Activated CD4-positive, alpha-beta T cell treated with anti-CD3 and anti-CD28 coated beads for 24 hours (primary cell): ENCODE measurements around the gene TPX2.
A peak's percentile ranks its signal among the peaks of the same experiment; 100 is the strongest.
"Not testable (repeated sequence)": the region's sequence is repeated elsewhere in the genome, so short reads cannot be mapped to it uniquely, and the experiment has no call there.

ENCODE experiments used
- DNase-seq, 2 donors: peaks; one replicate each; pipeline ENCODE4 v3.0.0-alpha.2; 2020; ENCODE audit warnings: low read depth in 2 of 2

The TPX2 gene

DNA sequence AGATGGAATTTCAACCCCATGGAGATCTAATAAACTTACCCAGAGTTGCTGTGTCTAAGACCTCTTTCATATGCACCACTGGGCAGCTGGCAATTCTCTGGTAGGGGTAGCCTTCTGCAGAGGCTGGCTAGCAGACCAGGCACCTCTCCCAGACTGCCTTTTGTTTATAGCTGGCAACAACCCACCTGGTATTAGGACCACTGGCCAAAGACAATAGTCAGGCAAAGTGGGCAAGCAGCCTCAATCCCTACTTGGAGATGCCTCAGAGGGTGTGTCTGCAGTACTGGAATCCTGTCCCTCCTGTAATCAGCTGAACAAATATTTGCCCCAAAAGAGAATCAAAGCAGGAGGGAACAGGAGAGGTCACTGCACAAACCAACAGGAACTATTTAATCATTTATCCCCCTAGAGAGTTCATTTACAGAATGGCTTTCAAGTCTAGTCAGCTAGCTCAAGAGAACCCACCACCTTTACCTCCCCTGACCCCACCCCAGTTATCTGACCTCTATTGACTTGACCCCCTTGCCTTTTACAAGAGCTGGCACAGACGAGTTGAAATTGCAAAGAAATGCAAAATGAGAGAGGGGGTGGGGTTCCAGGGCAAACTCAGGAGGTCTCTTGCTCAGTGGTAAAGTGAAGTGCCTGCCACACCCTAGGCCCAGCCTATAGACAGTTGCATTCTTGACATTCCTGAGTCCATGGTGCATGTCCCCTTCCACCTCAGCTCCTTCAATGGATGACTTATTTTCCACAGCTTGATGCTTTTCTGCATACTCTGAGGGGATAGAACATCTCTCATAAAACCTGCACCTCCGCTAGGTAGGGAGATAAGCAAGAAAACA lies 19.2 kb upstream of the TPX2 start:
- DNase-seq, result no peak

DNA sequence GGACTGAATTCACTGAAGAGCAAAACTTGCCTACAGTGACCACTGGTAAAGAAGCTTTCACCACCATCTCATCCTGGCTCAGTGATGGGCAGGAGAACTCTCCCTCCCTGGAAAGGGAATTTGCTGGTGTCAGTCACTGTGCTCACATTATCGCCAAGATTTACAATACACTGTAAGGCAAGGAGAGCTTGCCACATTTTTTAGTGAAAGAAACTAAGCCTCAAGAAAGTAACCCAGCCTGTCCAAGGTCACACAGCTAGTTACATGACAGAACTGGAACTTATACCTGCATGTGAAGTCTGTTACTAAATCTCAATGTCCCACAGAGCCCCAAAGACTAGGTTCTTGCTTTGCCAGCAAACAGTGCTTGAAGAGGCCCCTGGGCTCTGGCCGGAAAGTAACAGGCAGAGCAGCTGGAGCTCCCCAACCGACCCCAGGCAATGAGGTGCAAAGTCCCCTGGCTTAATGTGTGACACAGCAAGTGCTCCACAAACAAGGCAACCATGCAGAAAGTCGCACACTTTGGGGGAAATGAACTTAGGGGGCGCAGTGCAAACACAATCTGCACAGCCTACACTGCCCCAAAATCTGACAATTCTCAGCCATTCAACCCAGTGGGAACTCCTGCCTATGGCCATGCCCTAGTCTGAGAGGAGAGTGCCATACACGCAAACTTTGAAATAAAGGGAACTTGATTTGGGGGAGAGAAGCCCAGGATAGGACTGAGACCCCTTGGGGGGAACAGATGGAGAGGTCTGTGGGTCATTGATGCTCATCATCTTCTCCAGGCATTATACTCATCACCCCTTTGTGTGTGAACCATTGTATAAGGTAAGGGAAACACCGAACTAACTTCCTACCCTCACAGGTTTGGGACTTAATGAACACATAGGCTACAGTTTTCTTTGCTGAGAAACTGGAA lies 18.3 kb upstream of the TPX2 start:
- DNase-seq, result no peak

DNA sequence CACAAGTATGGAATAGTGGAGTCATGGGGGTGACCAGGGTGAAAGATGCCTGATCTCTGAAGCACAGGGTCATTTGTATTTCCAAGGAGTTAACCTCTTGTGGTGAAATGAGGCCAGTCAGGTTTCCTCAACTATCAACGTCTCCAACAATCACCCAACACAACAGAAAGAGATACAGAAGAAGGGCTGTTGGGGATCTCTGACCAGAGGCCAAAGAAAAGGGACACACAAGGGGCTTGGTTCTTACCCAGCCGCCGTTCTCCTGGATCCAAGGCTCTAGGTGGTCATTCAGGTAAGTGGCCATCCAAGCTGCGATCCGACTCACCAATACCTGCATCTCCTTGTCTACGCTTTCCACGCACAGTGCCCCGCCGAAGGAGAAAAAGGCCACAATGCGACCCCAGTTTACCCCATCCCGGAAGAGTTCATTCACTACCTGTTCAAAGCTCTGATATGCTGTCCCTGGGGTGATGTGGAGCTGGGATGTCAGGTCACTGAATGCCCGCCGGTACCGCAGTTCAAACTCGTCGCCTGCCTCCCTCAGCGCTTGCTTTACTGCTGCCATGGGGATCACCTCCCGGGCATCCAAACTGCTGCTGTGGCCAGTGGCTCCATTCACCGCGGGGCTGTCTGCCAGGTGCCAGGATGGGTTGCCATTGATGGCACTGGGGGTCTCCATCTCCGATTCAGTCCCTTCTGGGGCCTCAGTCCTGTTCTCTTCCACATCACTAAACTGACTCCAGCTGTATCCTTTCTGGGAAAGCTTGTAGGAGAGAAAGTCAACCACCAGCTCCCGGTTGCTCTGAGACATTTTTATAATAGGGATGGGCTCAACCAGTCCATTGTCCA lies 17.5 kb upstream of the TPX2 start:
- no peak for DNase-seq

DNA sequence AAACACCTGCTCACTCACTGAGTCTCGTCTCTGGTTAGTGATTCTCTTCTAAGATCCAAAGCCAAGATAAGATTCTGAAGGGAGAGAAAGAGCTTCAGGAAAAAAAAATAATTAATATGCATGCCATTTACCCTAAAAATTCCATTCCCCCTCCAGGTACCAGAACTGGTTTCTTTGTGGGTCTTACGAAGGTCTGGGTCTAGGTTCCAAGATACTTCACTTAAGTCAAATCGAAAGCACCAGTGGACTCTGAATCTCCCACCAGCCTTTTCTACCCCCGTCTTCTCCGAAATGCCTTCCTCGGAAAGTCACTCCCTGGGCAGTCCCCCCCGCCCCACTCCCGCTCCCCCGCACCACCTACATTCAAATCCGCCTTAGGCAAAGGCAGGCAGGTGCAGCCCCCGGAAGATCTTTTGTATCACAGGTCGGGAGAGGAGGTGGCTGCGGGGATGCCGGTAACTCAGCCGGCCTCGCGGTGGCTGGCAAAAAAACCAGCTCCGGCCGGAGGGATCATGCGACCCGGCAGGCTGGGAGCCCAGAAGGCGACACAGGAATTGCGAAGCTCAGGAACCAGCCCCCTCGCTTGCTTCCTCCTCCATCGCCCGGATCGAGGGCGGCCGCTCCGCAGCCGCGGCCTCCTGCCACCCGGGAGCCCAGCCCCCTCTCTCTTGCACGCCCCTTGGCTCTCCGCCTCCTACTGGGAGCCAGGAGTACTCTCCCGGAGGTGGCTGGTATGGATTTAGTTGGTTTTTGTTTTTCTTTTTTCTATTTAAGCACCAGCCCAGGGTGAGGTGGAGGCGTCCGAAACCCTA lies 16.6 kb upstream of the TPX2 start, which contains the start of gene BCL2L1:
Gene BCL2L1, minus strand, starts transcription at position 612 of the 812 bp plus-strand sequence. CDS start 650 bp downstream, outside the sequence.
- peak; percentile 66 to 75 for DNase-seq

DNA sequence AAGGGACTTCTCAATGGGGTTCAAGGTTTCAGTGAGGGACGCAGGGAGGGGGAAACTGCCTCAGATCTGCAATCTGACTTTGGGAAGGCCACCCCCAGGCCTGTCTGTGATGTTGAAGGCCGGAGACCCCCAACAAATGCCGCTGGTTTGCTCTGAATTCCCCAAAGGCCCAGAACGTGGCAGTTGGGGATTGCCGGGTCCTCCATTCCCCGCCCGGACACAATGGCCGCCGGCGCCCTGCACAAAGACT lies 16.1 kb upstream of the TPX2 start:
- DNase-seq, result no peak

DNA sequence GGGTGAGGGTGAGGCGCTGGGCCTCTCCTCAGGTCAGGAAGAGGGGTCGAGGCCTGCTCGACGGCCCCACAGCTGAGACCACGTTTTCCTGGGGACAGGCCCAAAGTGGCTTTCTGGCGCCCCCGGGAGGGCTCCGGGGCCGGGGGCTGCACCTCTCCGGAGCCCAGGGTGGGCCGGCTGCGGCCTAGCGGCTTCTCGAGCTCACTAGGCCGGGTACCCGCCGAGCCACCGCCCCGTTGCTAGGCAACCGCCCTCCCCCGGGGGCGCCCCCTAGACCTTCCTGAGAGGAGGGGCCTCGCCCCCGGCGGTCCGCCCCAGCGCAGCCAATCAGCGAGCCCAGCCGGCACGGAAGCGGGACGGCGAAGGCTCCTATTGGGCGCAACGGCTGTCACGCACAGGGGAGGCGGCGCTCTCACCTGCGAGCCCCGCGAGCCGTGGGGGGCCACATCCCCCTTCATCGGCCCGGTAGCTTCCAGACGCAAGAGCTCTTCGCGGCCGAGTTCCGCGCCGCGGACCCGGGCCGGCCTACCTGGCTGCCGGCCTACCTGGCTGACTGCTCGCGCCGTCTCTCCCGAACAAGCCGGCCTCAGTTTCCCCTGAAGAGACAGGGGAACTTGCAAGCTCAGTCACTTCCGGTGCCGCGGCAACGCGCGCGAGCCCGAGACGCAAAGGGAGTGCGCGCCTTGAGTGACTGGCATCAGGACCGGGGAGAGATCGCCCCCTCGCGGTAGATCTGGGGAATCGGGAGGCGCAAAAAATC lies 15.6 kb upstream of the TPX2 start:
- peak; percentile 98 for DNase-seq

DNA sequence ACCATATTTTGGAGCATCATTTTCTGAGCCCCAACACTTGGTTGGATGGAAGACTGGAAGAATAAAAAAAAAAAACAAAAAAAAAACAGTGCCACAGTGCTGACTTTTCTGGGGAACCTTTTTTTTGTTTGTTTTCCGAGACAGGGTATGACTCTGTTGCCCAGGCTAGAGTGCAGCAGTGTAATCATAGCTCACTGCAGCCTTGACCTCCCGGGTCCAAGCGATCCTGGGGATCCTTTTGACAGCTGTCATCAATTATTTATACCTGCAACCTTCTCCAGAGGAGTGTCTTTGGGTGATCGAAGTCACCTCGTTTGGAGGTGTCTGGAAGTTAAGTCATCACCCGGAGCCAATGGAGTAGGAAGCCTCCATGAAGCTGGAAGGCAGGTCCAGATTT lies 7.8 kb upstream of the TPX2 start:
- DNase-seq, result no peak

DNA sequence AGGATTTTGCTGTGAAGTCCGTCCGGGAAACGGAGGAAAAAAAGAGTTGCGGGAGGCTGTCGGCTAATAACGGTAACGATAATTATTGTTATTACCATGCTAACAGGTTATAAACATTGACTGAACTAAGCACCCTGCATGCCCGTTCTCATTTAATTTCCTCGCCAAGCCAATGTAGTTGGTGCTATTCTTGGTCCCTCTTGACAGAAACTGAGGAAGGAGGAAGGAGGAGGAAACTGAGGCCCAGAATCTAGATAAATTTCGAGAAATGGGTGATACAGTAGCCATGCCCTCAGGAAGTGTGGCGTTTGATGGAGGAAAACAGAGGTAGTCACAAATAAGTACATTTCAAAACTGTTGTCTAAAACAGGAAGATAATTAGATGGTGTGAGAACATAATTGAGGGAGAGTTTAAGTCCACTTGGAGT lies 474 bp downstream of the TPX2 start:
- no peak for DNase-seq

DNA sequence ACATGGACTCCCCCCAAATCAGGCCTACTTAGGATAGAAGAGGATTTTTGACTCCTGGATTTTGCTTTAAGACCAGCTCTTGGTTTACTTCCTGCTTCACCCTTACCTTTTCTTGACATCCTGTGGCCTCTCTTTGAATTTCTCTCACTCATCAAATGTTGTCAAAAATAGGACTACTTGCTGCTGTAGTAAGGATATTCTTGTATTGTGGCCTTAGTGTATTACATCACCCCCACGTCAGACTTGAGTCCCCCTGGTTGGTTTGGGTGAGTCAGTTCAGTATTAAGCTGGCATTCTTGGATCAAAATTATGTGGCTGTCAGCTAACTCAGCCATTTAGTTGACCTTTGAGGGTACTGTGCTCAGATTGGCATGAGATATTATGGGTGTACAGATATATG lies 1.1 kb downstream of the TPX2 start:
- no peak for DNase-seq

DNA sequence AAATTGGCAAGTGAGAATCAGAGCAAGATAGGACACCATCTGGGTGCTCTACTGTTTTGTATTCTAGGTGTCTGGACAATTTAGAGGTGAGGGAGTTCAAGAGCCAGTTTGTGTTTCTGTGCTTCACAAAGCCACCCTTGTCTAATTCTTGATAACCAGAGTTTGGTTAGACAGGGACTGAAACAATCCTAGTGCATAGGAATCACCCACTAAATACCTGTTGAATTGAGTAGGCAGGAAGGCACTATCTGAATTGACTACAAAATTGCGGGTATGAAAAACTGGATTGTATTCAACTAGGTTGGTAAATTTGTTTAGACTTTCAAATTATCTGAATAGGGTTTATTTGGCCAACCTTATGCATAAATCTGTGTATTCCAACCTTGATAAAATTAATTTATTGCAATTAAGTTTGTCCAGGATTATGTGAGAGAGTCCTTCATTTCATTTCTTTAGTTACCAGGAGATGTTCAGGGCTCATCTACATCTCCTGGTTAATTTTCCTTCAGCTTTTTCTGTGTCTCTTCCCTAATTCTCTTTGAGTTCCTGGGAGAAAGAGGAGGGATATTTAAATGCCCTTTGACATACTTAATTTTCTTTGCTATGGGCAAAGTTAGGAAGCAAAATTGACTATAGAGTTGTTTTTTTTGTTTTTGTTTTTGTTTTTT lies 1.7 kb downstream of the TPX2 start:
- DNase-seq, result no peak

DNA sequence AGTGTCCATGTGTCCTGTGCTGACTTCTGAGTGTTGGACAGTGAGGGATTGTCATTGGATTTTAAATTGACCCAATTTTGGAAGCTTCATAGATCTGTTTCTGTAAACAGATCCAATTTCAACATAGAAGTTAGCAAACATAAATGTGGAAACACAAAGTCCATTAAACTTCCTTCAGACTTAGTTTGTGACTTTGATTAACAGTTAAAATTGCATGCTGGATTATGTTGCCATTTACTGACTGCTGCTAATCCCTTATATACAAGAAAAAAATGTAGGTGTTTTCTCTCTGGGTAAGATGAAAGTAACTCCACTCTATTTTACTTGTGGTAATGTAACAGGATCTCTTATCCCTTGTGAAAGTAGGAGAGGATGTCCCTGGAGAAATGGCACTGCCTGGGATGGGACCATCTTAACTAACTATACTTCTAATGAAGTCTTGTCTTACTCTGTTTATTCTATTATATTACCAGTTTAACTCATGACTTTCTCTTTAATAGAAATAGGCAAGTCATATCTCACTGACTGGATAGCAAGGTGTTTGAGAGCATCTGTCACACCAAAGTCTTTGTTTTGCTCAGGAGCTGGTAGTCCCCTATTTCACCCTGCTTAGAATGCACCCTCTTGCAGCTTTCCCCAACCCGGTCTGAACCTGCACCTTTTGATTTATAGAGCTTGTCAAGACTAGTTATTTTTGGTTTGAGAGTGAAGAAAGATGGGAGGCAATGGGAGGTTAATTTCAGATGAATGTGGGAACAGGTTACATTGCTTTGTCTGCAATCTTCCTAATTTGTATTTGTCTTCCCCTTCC lies 7.2 kb downstream of the TPX2 start:
- DNase-seq, result no peak

DNA sequence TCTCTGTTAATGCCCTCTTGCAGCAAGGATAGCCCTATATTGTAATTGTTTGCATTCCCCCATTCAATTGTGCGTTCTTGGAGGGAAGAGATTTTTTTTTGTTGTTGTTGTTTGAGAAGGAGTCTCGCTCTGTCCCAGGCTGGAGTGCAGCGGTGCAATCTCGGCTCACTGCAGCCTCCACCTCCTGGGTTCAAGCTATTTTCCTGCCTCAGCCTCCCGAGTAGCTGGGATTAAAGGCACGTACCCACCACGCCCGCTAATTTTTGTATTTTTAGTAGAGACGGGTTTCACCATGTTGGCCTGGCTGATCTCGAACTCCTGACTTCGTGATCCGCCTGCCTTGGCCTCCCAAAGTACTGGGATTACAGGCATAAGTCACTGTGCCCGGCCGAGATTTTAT lies 7.9 kb downstream of the TPX2 start:
- not testable (repeated sequence) for DNase-seq

DNA sequence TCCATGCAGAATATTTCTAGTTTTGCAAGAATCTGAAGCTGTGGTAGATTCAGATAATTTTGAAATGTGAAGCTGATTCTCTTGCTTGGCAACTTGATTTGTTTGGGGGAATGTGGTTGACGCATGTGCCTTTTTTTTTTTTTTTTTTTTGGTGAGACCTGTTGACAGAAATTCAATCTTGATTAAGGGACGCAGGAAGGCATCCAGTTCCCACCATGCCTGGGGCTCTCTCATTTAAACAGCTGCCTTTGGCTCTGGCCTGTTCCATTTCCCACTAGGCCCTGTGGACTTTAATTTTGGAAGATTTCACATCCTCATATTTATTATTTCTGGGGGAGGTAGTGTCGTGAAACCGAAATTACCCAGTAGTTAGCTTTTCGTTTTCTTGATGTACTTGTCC lies 8.6 kb downstream of the TPX2 start:
- DNase-seq, result no peak

DNA sequence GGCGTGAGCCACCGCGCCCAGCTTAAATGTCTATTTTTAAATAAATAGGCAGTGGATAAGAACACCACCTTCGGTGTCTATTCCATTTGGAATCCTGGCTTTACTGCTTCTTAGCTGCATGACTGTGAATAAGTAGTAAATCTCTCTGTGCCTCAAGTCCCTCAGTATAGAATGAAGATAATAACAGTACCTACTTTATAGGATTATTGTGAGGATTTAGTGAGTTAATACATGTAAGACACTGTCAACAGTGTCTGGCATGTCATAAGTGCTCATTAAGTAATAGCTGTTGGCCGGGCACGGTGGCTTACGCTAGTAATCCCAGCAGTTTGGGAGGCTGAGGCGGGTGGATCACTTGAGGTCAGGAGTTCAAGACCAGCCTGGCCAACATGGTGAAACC lies 10.1 kb downstream of the TPX2 start:
- no peak for DNase-seq

DNA sequence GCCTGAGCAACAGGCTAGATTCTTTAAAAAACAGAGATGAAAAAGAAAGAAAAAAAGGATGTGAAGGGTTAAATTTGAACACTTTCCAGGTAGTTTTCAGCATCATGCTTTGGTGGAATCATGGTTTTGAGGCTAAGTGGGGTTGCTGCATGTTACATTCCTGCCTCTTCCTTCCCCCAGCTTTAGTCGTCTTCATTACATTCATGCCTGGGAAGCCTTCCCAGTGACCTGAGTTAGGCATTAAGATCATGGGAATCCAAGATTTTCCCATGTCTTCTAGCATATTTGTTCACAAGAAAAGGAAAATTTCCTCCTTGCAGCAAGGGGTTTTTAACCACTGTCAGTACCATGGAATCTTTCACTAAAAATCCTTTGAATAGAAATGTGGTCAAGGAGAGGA lies 12.0 kb downstream of the TPX2 start:
- no peak for DNase-seq

DNA sequence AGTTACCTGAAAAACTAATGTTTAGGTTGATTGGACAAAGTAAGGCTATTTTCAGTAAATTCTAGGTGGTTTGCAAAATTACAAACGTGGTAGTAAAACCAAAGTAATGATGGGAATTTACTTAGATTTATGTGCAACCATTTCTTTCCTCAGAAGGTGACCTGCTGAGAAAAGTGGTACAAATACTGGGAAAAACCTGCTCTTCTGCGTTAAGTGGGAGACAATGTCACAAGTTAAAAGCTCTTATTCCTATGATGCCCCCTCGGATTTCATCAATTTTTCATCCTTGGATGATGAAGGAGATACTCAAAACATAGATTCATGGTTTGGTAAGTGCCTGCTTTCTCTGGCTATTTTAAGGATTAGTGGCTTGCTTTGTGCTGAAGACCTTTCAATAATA lies 18.2 kb downstream of the TPX2 start:
- DNase-seq, result no peak

DNA sequence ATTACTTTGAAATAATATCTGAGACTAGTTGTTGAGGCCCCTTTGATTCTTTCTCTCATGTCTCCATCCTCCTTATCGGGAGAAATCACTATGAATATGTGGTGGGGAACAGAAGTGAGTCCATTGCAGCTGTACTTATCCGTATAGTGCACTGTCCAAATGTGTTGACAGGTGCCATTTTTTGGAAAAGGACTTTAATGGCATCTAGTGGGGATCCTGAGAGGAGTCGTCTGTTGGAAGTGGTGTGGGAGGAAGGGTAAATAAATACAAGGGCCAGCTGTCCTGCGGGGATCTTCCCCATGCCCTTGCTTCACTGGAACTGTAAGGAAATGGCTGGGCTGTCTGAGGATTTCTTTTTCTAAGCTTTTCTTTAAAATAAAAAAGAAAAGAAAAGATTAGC lies 19.4 kb downstream of the TPX2 start:
- DNase-seq, result no peak

DNA sequence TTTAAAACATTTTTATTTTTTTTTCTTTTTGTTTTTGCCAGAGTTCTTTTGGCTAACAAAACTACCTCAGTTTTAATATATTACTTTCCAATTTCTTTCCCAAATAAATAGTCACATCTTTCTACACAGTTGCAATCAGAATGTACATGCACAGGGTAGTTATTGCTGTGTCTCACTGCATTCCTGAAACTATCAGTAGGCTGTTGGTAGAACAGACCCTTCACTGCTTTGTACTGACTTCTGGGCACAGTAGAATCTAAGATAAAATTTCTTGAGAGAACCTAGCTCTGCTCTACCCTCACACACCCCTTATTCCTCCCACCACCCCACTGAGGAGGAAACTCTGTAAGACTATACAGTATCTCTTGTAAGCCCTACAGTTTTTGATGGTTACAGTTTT lies 19.9 kb downstream of the TPX2 start:
- no peak for DNase-seq
